ENCODE results near the gene ASL.
"Not testable (repeated sequence)": the region's sequence is repeated elsewhere in the genome, so short reads cannot be mapped to it uniquely, and the experiment has no call there.

Gene ASL

GRCh38 chr7:66116680-66117420 is 41.2 kb downstream of the ASL start:
- DNase-seq (ENCODE audit: low read depth in 2 of 2, low spot score in 1 of 2): not testable (repeated sequence)

DNA sequence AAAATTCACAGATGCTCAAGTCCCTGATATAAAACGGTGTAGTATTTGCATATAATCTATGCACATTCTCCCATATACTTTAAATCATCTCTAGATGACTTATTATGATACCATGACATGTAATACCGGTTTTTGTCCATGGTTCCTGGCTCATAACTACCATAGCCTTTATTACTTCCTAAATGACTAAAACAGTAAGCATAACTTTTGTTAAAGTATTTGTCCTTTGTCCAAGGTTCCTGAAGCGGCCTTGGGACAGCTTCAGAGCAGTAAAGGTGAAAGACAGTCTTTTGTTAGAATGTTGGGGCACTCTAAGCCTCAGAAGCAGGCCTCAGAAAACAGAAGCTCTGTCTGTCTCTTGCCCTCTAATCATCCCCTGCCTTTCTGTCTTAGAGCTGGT is 43.0 kb downstream of the ASL start:
- DNase-seq (ENCODE audit: low read depth in 2 of 2, low spot score in 1 of 2): no peak

- no peak for DNase-seq (ENCODE audit: low read depth in 2 of 2, low spot score in 1 of 2)
Measured at GRCh38 chr7:66119245-66119850, 43.7 kb downstream of the ASL start.

DNA sequence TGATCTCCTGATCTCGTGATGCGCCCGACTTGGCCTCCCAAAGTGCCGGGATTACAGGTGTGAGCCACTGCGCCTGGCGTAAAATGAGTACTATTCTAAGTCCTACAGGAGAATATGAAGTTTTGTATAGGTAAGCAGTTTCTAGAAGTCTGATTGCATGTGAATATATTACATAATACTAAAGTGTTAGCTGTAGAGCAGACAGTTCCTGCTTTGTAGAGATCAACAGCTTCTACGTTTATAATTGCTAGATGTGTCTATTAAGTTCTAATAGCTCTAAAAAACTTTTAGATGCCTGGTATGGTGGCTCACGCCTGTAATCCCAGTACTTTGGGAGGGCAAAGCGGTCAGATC is 47.5 kb downstream of the ASL start:
- DNase-seq (ENCODE audit: low read depth in 2 of 2, low spot score in 1 of 2): no peak

DNA sequence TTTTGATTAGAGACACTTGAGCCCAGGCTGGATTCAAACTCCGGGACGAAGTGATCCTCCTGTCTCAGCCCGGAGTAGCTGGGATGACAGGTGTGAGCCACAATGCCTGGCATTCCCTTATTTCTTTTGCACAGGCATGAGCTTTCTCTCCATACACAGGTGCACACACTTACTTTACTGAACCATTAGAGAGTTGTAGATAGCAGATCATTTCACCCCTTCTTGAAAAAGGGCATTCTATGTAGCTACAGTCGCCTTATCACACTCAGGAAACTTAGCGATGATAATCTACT is 48.9 kb downstream of the ASL start:
- not testable (repeated sequence) for DNase-seq (ENCODE audit: low read depth in 2 of 2, low spot score in 1 of 2)

- no peak for DNase-seq (ENCODE audit: low read depth in 2 of 2, low spot score in 1 of 2)
Measured at GRCh38 chr7:66125052-66125694, 49.6 kb downstream of the ASL start.

DNA sequence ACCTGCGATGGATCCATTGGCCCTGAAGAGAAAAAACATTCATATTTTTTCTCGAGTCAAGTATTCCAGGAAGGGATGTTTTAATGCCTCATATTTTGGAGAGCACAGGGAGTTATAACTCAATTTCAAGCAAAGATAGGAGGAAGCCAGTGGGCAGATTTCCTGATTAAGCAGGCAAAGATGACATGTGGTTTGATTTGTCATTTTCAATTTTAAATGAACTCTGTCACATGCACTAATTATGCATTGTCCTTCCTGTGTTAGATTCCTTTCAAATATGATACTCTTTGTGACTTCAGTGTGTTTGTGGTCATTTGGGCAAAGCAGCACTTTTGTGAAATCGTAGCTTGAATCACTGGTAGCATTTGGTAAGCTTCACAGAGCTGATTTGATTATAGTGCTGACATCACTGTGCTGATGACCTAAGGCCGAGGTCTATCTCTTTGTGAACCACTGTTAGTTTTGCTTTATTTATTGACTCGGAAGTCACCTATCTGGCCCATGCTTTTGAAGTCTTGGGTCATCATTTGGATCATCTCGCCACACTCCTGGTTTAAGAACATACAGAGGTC is 50.2 kb downstream of the ASL start:
- DNase-seq (ENCODE audit: low read depth in 2 of 2, low spot score in 1 of 2): not testable (repeated sequence)

GRCh38 chr7:66127172-66127571 is 51.6 kb downstream of the ASL start:
- DNase-seq (ENCODE audit: low read depth in 2 of 2, low spot score in 1 of 2): not testable (repeated sequence)

- no peak for DNase-seq (ENCODE audit: low read depth in 2 of 2, low spot score in 1 of 2)
Measured at GRCh38 chr7:66138994-66139752, 63.6 kb downstream of the ASL start.

GRCh38 chr7:66140924-66141323 is 65.3 kb downstream of the ASL start:
- DNase-seq (ENCODE audit: low read depth in 2 of 2, low spot score in 1 of 2): no peak

DNA sequence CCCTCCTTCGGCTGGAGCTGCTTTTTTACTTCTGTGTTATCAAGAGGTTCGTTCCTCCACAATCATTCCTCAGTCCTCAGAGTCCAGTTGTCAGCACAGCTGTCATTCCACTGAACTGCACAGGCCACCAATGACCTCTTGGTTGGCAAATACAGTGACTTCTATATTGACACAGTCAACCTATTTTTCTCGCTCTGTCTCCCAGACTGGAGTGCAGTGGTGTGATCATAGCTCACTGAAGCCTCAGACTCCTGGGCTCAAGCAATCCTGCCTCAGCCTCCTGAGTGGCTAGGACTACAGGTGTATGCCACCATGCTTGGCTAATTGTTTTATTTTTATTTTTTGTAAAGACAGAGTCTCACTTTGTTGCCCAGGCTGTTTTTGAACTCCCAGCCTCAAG is 66.7 kb downstream of the ASL start:
- DNase-seq (ENCODE audit: low read depth in 2 of 2, low spot score in 1 of 2): no peak

DNA sequence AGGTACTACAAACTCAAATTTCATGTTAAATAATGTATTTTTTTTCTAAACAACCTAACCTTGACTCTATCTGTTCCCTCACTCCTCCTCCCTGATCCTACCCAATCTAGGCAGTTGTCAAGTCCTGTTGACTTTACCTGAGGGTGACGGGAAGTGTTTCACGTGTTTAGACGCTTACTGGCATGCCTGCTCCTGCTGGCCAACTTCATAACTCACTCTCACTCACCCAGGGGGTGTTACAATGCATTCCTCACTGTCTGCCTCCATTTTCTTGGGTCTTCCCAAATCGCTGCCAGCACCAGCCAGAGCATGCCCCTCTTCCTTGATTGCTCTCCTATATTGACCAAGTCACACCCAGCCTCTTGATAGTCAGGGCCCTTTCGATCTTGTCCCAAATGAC is 67.4 kb downstream of the ASL start:
- DNase-seq (ENCODE audit: low read depth in 2 of 2, low spot score in 1 of 2): no peak

Data from stimulated activated CD8-positive, alpha-beta memory T cell treated with anti-CD3 and anti-CD28 coated beads, Interleukin-4, amount 100 ng/mL, for 4 hours (primary cell).